Activated gamma-delta T cell treated with Interleukin-2 at 50 U/mL for 16 hours (primary cell): Measurements from ENCODE around the gene STK24.
"Not testable (repeated sequence)": the region's sequence is repeated elsewhere in the genome, so short reads cannot be mapped to it uniquely, and the experiment has no call there.

Experiments
- DNase-seq: peaks from one replicate; pipeline ENCODE4 v3.0.0-alpha.2; 2020

The STK24 gene

DNA sequence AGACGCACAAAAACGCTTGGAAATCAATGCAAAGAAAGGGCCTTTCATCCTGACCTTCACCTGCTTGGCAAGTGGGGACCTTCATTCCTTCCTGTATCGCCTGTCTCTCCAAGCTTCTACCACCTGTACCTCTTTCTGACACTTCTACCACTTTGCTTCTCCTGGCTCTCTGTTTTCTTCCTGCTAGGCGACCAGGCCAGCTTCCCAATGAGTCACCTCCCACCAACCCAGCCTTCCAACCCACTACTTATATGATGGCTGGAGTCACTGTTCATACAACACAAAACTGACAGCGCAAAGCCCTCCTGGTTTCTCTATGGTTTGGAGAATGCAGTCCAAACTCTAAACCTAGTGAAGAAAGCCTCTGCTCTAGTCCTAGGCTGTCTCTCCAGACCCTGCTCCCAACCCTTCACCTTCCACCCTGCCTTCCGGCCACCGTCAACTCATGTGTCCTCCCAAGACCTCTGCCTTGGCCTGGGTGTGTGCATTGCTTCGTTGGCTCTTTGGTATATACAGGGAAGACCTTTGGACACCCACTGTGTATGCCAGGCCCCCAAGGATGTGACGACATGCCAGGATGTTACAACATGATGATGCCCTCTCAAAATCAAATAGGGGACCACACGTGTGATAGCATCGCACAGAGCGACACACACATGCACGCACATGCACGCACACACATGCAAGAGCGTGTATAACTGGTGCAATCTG, 148.5 kb downstream of the STK24 start:
- DNase-seq: no peak

GRCh38 chr13:98427331-98427995, 149.4 kb downstream of the STK24 start:
- no peak for DNase-seq

DNA sequence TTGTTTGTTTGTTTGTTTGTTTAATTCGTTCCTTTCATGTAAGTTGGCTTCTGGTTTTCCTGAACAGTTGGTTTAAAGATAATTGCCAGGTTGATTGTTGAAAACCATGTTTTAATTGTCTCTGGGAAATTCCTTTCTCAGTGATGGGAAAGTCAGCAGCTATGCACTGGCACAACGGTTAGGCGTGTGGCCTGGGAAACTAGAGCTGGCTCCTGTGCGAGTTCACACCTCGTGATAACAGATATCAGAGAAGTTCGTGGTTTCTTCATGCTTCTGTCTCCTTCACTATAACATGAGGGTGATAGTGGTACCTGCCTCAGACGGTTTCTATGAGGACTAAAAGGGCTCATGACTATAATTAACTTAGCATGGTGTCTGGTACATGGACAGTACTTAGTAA, 153.5 kb downstream of the STK24 start:
- no peak for DNase-seq

DNA sequence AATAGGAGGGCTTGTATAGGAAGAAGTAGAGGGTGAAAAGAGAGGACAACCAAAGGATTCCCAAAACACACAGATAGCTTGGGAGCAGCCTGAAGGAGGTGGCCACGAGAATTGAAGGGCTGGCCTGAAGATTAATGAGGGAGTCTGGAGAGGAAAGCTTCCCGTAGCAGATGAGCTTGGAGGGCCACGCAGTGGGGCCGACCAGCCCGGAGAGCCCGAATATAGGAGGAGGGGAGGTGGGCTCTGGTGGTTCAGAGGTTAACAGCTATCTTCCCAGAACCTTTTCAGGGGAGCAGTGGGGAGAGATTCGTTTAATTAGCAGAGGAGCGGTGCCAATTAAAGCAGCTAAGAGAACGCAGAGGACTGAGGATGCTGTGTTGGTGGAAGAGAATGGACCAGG, 154.9 kb downstream of the STK24 start:
- DNase-seq: no peak

DNA sequence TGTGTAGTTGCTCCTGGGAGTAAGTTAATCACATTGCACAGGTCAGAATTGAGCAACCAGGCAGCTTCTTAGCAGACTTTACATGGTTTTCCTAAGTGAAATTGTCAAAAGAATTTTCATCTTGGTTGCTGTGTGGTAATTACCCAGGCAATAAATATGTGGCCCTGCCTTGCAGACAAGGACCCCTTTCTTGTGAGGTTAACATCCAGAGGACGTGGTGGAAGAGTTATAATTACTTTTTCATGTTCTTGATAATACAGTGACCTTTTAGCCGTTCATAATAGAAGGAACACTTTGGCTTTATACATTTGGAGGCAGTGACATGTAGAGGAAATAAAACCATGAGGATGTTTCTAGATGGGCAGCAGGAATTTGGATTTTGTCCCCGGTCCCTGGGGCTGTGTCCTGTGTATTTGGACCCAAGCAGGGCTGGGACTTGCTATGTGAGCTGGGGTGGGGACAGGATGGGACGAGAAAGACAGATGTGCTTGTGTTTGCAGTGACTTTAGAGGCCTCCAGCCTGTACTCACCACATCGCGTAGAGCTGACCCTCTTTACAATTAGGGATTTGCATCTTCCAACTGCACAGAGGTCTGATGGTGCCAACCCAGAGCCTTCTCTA, 156.2 kb downstream of the STK24 start:
- no peak for DNase-seq

GRCh38 chr13:98419786-98420553, 156.9 kb downstream of the STK24 start:
- no peak for DNase-seq

DNA sequence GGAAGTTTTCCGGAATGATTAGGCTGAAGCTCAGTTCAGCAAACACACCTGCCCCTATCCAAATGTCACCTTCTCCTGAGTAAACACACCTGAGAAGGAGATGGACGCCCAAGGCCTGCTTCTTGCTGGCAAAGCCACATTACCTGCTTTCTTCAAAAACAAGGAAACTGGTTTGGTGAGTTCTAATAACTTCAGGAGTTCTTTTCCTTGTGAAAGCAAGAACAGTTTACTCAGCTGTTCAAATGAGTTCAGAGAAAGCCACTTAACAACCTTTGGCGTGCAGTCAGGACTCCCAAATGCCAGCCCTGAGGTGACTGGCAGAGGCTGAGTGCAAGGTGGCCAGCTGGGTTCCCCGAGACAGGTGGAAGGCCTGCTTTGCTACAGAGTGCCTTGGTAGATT, 160.5 kb downstream of the STK24 start:
- no peak for DNase-seq

DNA sequence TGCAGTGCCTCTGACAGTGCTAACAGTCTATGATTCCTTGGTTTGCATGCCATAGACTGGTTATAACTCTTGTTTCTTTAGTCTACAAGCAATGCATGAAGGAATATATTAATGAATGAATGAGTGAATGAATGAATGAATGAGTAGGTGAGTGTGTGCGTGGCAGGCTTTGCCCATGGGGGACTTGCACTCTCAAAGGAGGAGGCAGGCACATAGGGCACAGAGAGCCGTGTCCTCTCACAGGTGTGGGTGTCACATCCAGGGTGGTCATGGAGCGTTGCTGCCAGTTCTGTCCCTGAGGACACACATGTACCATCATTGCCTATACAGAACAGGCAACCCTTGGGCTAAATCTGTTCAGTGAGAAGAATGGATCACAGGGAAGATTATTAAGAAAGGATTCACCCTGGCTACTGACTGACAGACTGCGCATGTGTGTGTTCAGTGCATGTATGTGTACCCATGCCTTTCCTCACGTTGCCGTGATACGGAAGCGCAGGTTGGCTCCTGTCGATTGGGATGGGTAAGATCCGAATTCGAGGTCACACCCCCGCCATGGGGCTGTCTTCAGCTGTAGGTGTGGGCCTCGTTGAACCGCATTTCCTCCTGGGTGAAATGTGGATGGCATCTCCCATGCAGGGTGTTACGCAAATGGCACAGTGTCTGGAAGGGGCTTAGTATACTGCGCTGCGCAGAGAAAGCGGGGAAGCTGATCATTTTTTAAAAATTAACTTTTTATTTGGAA, 161.4 kb downstream of the STK24 start:
- no peak for DNase-seq

DNA sequence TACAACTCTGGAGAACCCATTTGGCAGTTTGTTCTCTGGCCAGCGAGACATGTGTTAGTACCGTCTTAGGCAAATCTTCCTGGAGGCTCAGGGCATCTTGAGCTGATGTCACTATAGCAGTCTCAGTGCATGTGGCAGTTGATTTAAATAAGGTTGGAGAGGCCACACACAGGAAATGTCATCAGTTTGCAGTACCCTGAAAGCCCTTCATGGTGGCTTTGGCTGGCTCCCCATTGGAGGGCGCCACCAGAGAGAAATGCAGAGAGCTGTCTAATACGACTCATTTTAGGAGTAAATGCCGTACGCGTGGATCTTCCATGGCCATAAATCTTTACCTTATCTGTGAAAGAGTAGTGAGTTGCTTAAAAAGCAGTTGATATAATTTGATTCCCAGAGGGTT, 163.1 kb downstream of the STK24 start:
- no peak for DNase-seq

- not testable (repeated sequence) for DNase-seq
These were observed 163.6 kb downstream of the STK24 start for GRCh38 chr13:98413278-98413677.

- no peak for DNase-seq
These were observed 165.2 kb downstream of the STK24 start for GRCh38 chr13:98411617-98412265.

- no peak for DNase-seq
These were observed 165.9 kb downstream of the STK24 start for GRCh38 chr13:98411013-98411412.

GRCh38 chr13:98410612-98411011, 166.3 kb downstream of the STK24 start:
- DNase-seq: no peak

GRCh38 chr13:98409281-98409680, 167.6 kb downstream of the STK24 start:
- no peak for DNase-seq

DNA sequence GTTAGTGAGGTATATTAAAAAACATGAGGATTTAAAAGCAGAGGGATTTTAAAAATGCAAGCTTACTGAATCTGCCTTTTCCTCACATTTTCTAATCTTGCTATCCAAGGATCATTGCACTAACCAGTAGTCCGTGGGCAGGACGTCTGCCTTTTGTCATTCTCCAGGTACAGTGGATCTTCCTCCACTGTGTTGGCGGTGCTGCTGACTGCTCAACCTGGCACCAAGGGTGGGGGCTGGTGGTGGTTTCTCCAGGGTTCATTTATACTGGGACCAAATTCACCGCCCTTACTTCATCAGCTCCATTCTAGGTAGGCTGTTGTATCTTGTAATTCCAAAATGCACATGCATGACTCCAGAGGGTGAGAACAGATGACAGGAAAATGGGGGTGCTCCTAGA, 169.3 kb downstream of the STK24 start:
- no peak for DNase-seq

DNA sequence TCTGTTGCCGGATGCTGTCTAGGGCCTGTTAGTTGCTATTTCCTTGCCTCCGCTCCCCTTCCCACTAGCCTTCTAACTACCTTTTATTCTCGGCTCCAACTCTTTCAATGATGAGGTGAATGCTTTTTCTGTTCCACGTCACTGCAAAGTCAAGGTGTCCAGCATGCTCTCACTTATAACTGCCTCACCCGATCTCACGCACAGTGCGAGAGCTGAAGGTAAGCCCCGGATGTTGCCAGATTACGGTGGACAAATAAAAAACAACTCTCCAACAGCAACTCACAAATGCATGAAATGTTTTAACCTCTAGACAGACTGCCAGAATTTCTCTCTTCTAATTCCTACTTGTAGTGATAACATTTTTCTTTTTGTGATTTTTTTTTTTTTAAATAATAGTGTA, 169.9 kb downstream of the STK24 start:
- DNase-seq: no peak

GRCh38 chr13:98406427-98406826, 170.5 kb downstream of the STK24 start:
- no peak for DNase-seq

DNA sequence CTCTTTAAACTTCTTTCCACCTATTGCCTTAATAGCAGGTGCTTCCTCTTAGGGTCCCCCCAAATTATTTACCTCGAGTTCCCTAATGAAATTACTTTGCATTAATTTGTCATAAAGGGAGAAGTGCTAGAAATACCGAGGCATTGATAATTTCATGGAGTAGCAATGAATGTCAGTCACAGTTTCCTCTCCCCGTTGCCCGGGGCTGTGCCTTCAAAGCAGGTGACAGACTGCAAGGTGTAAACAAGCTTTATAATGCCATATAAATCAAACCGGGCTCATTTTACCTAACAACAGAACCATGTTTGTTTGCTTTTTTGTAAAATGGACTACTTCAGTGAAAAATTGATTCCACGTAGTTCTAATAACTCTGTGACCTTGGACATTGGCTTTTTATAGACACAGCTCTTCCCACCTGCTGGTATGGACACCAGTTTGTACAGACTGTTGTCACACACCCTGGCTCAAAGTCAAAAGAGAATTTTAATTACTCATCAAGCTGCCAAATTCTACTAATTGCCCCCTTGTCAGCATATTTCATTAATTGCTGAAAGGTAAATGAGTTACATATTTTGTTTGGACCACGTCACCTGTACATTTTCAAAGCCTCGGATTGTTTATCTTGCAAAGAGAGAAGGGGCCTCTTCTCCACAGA, 171.1 kb downstream of the STK24 start:
- DNase-seq: no peak

DNA sequence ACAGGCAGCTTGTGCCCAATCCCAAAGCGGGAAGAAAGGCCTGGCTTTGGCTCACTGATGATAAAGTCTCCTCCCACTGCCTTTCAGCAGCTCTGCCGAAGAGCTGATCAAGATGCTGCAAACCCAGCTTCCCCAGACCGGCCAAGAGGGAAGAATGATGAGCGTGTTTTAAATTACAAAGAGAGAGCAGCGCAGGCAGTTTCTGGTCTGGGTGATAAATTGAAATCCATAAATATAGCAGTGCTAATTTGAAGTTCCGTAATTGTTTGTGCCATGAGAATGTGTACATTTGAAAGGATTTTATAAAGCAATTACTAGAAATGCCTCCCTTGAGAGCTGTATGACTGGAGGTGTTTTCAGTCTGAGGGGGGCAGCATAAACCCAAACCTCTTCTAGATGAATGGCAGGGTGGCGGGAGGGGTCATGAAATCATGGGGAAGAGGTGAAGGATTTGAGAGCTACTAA, 171.8 kb downstream of the STK24 start:
- DNase-seq: no peak

GRCh38 chr13:98403076-98403475, 173.8 kb downstream of the STK24 start:
- no peak for DNase-seq

- DNase-seq: no peak
These were observed 175.0 kb downstream of the STK24 start for GRCh38 chr13:98401934-98402333.

GRCh38 chr13:98399756-98400155, 177.2 kb downstream of the STK24 start:
- no peak for DNase-seq
